Sigmoid colon (tissue), 4 donors: ENCODE data around the gene MBP.

Experiments used
- CTCF ChIP-seq, 4 experiments: fragments of 450-650 bp in 3 of 4; fragments of 200-600 bp in 1 of 4; IDR thresholded peaks; one replicate each; pipeline ENCODE4 v1.5.1; 2016 to 2019; ENCODE audit warnings: antibody characterized with exemption in 4 of 4, mild to moderate bottlenecking in 3 of 4, moderate library complexity in 2 of 4
- EP300 ChIP-seq, 4 donors: sonication (generic); formaldehyde crosslinking; IDR thresholded peaks; one replicate each; pipeline ENCODE4 v1.6.1; 2017; ENCODE audit warnings: antibody characterized with exemption in 4 of 4
- POLR2A ChIP-seq, 2 donors: fragments of 450-650 bp; IDR thresholded peaks; one replicate each; pipeline ENCODE4 v1.6.1; 2016; ENCODE audit warnings: antibody characterized with exemption in 2 of 2, mild to moderate bottlenecking in 2 of 2, moderate library complexity in 2 of 2

- TF ChIP-seq CTCF (IDR thresholded peaks at IDR 0.05) (no peak), POLR2A (IDR thresholded peaks at IDR 0.05) (no peak), EP300 (IDR thresholded peaks at IDR 0.05) (no peak)
These were observed 53.9 kb downstream of the MBP start for GRCh38 chr18:77078690-77079070.
